Fibroblast of the aortic adventitia (primary cell): ENCODE measurements around the gene CFAP107. TPM values are rescaled to one million over a fixed set of nuclear protein-coding genes. Genes with fewer than 3 reads are reported as not detected.
"Not testable (repeated sequence)": the region's sequence is repeated elsewhere in the genome, so short reads cannot be mapped to it uniquely, and the experiment has no call there.

Experiments
- DNase-seq: peaks from one replicate; pipeline ENCODE4 v3.0.0-alpha.2; 2010; ENCODE audit warnings: low read depth
- H3K4me3 ChIP-seq: 2 replicates; pipeline ENCODE4 v1.5.1; 2011; ENCODE audit warnings: low read depth, mild to moderate bottlenecking, control low read depth, low read length, moderate library complexity
- CTCF ChIP-seq: IDR thresholded peaks from 2 replicates; pipeline ENCODE4 v1.5.1; 2011; ENCODE audit warnings: mild to moderate bottlenecking, low read length, control low read depth, inconsistent platforms; ENCODE audit not compliant: insufficient read depth
- total RNA-seq: library from RNA; depleted of rRNA; stranded (reverse); fragments of >200 nt; gene quantifications from 2 replicates; pipeline ENCODE4 v1.2.3, GENCODE V29; 2012; ENCODE audit warnings: low replicate concordance

Gene CFAP107
- total RNA-seq, 1 donor, result not detected

GRCh38 chr1:12709091-12709491, 36.9 kb upstream of the CFAP107 start:
- no peak for TF ChIP-seq CTCF
- no peak overlapping the region for H3K4me3 ChIP-seq
- DNase-seq, result peak; percentile 18

- peak; percentile 1 for DNase-seq
- no peak for TF ChIP-seq CTCF
- H3K4me3 ChIP-seq, result no peak overlapping the region
Observed at GRCh38 chr1:12709696-12710095, 36.3 kb upstream of the CFAP107 start.

GRCh38 chr1:12711536-12711935, 34.5 kb upstream of the CFAP107 start:
- no peak overlapping the region for H3K4me3 ChIP-seq
- peak; percentile 21 for DNase-seq
- no peak for TF ChIP-seq CTCF

DNA sequence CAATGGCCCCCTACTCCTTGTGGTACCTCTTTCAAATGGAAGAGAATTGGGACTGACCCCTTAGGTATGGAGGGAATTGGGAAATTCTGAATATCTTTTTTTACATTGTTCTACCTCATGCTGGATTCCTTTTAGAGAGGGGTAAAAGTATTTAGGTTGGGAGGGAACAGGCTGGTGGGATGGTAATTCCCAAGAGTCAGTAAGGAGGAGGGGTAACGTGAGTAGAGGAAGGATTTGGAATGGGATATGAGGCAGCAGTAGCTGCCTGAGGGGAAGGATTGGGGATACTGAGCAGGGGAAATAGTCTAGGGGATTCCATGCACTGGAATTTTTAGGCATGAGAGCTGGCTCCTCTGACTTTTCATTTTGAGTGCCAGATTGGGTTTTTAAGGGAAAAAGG, 33.9 kb upstream of the CFAP107 start:
- no peak for TF ChIP-seq CTCF
- H3K4me3 ChIP-seq, result no peak overlapping the region
- no peak for DNase-seq

GRCh38 chr1:12712929-12713328, 33.1 kb upstream of the CFAP107 start:
- no peak for DNase-seq
- no peak for TF ChIP-seq CTCF

GRCh38 chr1:12713651-12714050, 32.3 kb upstream of the CFAP107 start:
- not testable (repeated sequence) for H3K4me3 ChIP-seq

More at GRCh38 chr1:12712929-12713328, 33.1 kb upstream of the CFAP107 start:
- H3K4me3 ChIP-seq, result no peak overlapping the region

GRCh38 chr1:12714710-12715475, 31.1 kb upstream of the CFAP107 start:
- no peak overlapping the region for H3K4me3 ChIP-seq
- TF ChIP-seq CTCF, result no peak
- DNase-seq, result peak; percentile 8

More at GRCh38 chr1:12713651-12714050, 32.3 kb upstream of the CFAP107 start:
- DNase-seq, result not testable (repeated sequence)
